Suppressor macrophage treated with lipopolysaccharide for 4 hours (primary cell): ENCODE results near the gene KRT78.

Experiments
- DNase-seq: peaks from one replicate; pipeline ENCODE4 v3.0.0-alpha.2; 2020

KRT78 gene

GRCh38 chr12:52822771-52823510, 25.9 kb downstream of the KRT78 start:
- DNase-seq: no peak

GRCh38 chr12:52821826-52822660, 26.8 kb downstream of the KRT78 start:
- no peak for DNase-seq

- no peak for DNase-seq
Measured at GRCh38 chr12:52821071-52821730, 27.6 kb downstream of the KRT78 start.

- no peak for DNase-seq
Measured at GRCh38 chr12:52820521-52820920, 28.3 kb downstream of the KRT78 start.

- DNase-seq: no peak
Measured at GRCh38 chr12:52819731-52820510, 28.9 kb downstream of the KRT78 start.

- DNase-seq: no peak
Measured at GRCh38 chr12:52818887-52819420, 29.8 kb downstream of the KRT78 start.

- no peak for DNase-seq
Measured at GRCh38 chr12:52818388-52818787, 30.4 kb downstream of the KRT78 start.

- no peak for DNase-seq
Measured at GRCh38 chr12:52817699-52818238, 31.0 kb downstream of the KRT78 start.

- no peak for DNase-seq
Measured at GRCh38 chr12:52817003-52817698, 31.6 kb downstream of the KRT78 start.

GRCh38 chr12:52815676-52816588, 32.9 kb downstream of the KRT78 start:
- DNase-seq: no peak

- no peak for DNase-seq
Measured at GRCh38 chr12:52815161-52815560, 33.6 kb downstream of the KRT78 start.

- DNase-seq: no peak
Measured at GRCh38 chr12:52814710-52815155, 34.1 kb downstream of the KRT78 start.

- DNase-seq: no peak
Measured at GRCh38 chr12:52813885-52814709, 34.7 kb downstream of the KRT78 start, which contains the start of gene KRT4. Gene KRT4 (minus strand): TSS chr12:52814116. CDS start chr12:52814058, 58 bp downstream.

- no peak for DNase-seq
Measured at GRCh38 chr12:52813203-52813819, 35.5 kb downstream of the KRT78 start.

- DNase-seq: no peak
Measured at GRCh38 chr12:52812749-52813148, 36.0 kb downstream of the KRT78 start.

GRCh38 chr12:52812073-52812400, 36.8 kb downstream of the KRT78 start:
- DNase-seq: no peak

- DNase-seq: no peak
Measured at GRCh38 chr12:52811191-52812072, 37.4 kb downstream of the KRT78 start.

- DNase-seq: no peak
Measured at GRCh38 chr12:52810554-52810953, 38.2 kb downstream of the KRT78 start.
